NCI-H748 treated with DMSO at 0.1 percent for 48 hours (cell line): ENCODE measurements around the gene CCDC9.
A peak's percentile ranks its signal among the peaks of the same experiment; 100 is the strongest.
"Not testable (repeated sequence)": the region's sequence is repeated elsewhere in the genome, so short reads cannot be mapped to it uniquely, and the experiment has no call there.

Source experiments
- DNase-seq: peaks from one replicate; lab custom pipeline; 2025; lab: John Stamatoyannopoulos, UW

The CCDC9 gene

GRCh38 chr19:47232422-47233211, 23.7 kb upstream of the CCDC9 start:
- no peak for DNase-seq

GRCh38 chr19:47236072-47236675, 20.2 kb upstream of the CCDC9 start:
- no peak for DNase-seq

GRCh38 chr19:47239152-47239551, 17.2 kb upstream of the CCDC9 start:
- DNase-seq, result no peak

GRCh38 chr19:47239610-47240296, 16.6 kb upstream of the CCDC9 start:
- peak; percentile 85 for DNase-seq

GRCh38 chr19:47240556-47240955, 15.8 kb upstream of the CCDC9 start:
- DNase-seq, result no peak

- peak; percentile 88 for DNase-seq
Measured at GRCh38 chr19:47240996-47241918, 15.1 kb upstream of the CCDC9 start.

- no peak for DNase-seq
Measured at GRCh38 chr19:47241919-47242577, 14.3 kb upstream of the CCDC9 start.

- no peak for DNase-seq
Measured at GRCh38 chr19:47243364-47243775, 13.0 kb upstream of the CCDC9 start.

- peak; percentile 90 for DNase-seq
Measured at GRCh38 chr19:47243776-47244547, 12.4 kb upstream of the CCDC9 start.

GRCh38 chr19:47247308-47247990, 8.9 kb upstream of the CCDC9 start:
- DNase-seq, result peak; percentile 50

GRCh38 chr19:47253016-47253415, 3.3 kb upstream of the CCDC9 start:
- not testable (repeated sequence) for DNase-seq

GRCh38 chr19:47253467-47253881, 2.9 kb upstream of the CCDC9 start:
- DNase-seq, result no peak

GRCh38 chr19:47253970-47254369, 2.4 kb upstream of the CCDC9 start:
- no peak for DNase-seq

GRCh38 chr19:47256693-47257410, 527 bp downstream of the CCDC9 start:
- peak; percentile 100 for DNase-seq

- DNase-seq, result no peak
Measured at GRCh38 chr19:47257411-47258169, 1.3 kb downstream of the CCDC9 start.

- DNase-seq, result no peak
Measured at GRCh38 chr19:47258434-47258833, 2.1 kb downstream of the CCDC9 start.

- DNase-seq, result no peak
Measured at GRCh38 chr19:47258895-47259555, 2.7 kb downstream of the CCDC9 start.

- no peak for DNase-seq
Measured at GRCh38 chr19:47260476-47260875, 4.2 kb downstream of the CCDC9 start.
